GM12878 (cell line): ENCODE data around the gene TEX261. TPM values are rescaled to one million over a fixed set of nuclear protein-coding genes. Genes with fewer than 3 reads are reported as not detected.
"Not testable (repeated sequence)": the region's sequence is repeated elsewhere in the genome, so short reads cannot be mapped to it uniquely, and the experiment has no call there.

ENCODE experiments used
- ATAC-seq: fragments of 200-7000 bp; cut with Tn5 transposase; 3 replicates; pipeline ENCODE4 v1.9.1; 2020; ENCODE audit warnings: mild to moderate bottlenecking, moderate library complexity
- BruUV-seq: library from RNA; stranded (reverse); fragments of 400-500 nt; replicated peaks from 2 replicates; lab custom pipeline; 2021; lab: Mats Ljungman, UMichigan
- CTCF ChIA-PET: fragments of 300-600 bp; sonication (Branson Sonifier 250); formaldehyde crosslinking; extraction: SDS; loops from one replicate; lab custom pipeline; 2021; ENCODE audit warnings: inconsistent platforms; lab: Yijun Ruan, JAX
- POLR2A ChIA-PET: fragments of 350-600 bp; formaldehyde crosslinking; extraction: SDS; loops from one replicate; lab custom pipeline; 2021; ENCODE audit warnings: inconsistent platforms; lab: Charles Lee
- RAD21 ChIA-PET: fragments of 300-600 bp; sonication (Branson Sonifier 250); formaldehyde crosslinking; loops from one replicate; lab custom pipeline; 2023; ENCODE audit warnings: antibody characterized with exemption; ENCODE audit not compliant: unreplicated experiment; lab: Charles Lee
- SMC1A ChIA-PET: fragments of 300-600 bp; sonication (Branson Sonifier 250); formaldehyde crosslinking; loops from one replicate; lab custom pipeline; 2023; ENCODE audit not compliant: unreplicated experiment, uncharacterized antibody; lab: Charles Lee
- DNase-seq: peaks from one replicate; pipeline ENCODE4 v3.0.0-alpha.2; 2011; ENCODE audit warnings: low read depth, low spot score
- FAIRE-seq: peaks from 3 replicates; lab custom pipeline; 2011; peaks lifted over from hg19 to GRCh38; lab: Jason Lieb, UNC
- H2AFZ ChIP-seq: 2 replicates; pipeline ENCODE4 v1.6.0; 2011; ENCODE audit warnings: low read depth, low read length, control low read depth; ENCODE audit not compliant: control insufficient read depth
- H3K27ac ChIP-seq: 2 replicates; pipeline ENCODE4 v1.5.1; 2011; ENCODE audit warnings: control low read depth; ENCODE audit not compliant: control insufficient read depth, insufficient read depth
- H3K27me3 ChIP-seq, 2 experiments: replicated peaks in 1 of 2; 2 replicates each; pipeline versions ENCODE4 v1.6.0 to v1.6.1; 2011; ENCODE audit warnings: low read length in 1 of 2; ENCODE audit not compliant: control insufficient read depth in 2 of 2, insufficient read depth in 2 of 2
- H3K36me3 ChIP-seq, 2 experiments: 2 replicates each; pipeline ENCODE4 v1.5.1; 2011; ENCODE audit warnings: low read length in 1 of 2; ENCODE audit not compliant: control insufficient read depth in 2 of 2, insufficient read depth in 2 of 2
- H3K4me1 ChIP-seq: 2 replicates; pipeline ENCODE4 v1.6.1; 2011; ENCODE audit warnings: mild to moderate bottlenecking, low read length, moderate library complexity, mixed read lengths; ENCODE audit not compliant: control insufficient read depth, insufficient read depth
- H3K4me2 ChIP-seq: 2 replicates; pipeline ENCODE4 v1.6.0; 2011; ENCODE audit warnings: control low read depth; ENCODE audit not compliant: control insufficient read depth, insufficient read depth
- H3K4me3 ChIP-seq: fragments of 200-600 bp; sonication (generic); 2 replicates; pipeline ENCODE4 v1.5.1; 2016
- H3K79me2 ChIP-seq: 2 replicates; pipeline ENCODE4 v1.6.0; 2011; ENCODE audit warnings: low read length; ENCODE audit not compliant: control insufficient read depth, insufficient read depth
- H3K9ac ChIP-seq: 2 replicates; pipeline ENCODE4 v1.8.0; 2011; ENCODE audit warnings: low read length, control low read depth, mixed read lengths; ENCODE audit not compliant: control insufficient read depth, insufficient read depth
- H3K9me3 ChIP-seq: replicated peaks from 3 replicates; pipeline ENCODE4 v1.5.1; 2011; ENCODE audit warnings: mild to moderate bottlenecking, low read length; ENCODE audit not compliant: control insufficient read depth, insufficient read depth
- H4K20me1 ChIP-seq: 2 replicates; pipeline ENCODE4 v1.6.0; 2011; ENCODE audit not compliant: control insufficient read depth, insufficient read depth
- IRF4 ChIP-seq: IDR thresholded peaks from 2 replicates; pipeline ENCODE4 v1.6.1; 2011; ENCODE audit warnings: low read depth, low read length
- KAT2A ChIP-seq: conservative IDR thresholded peaks from 2 replicates; pipeline ENCODE4 v1.6.1; 2011; ENCODE audit warnings: low read depth, low read length; ENCODE audit not compliant: control insufficient read depth
- MYB ChIP-seq: fragments of 150-350 bp; IDR thresholded peaks from 2 replicates; pipeline ENCODE4 v1.6.1; 2014; ENCODE audit warnings: mild to moderate bottlenecking, low read depth, low read length, borderline replicate concordance
- NR2C2 ChIP-seq: IDR thresholded peaks from 2 replicates; pipeline ENCODE4 v1.6.1; 2011; ENCODE audit warnings: borderline replicate concordance, low read depth; ENCODE audit not compliant: control insufficient read depth, insufficient read length
- RAD51 ChIP-seq: fragments of 450-650 bp; IDR thresholded peaks from 2 replicates; pipeline ENCODE4 v1.6.1; 2016; ENCODE audit warnings: moderate library complexity, mild to moderate bottlenecking, inconsistent platforms
- STAT3 ChIP-seq: IDR thresholded peaks from 2 replicates; pipeline ENCODE4 v1.6.1; 2011; ENCODE audit warnings: low read depth, low read length, improper control_type of control experiment
- SUPT20H ChIP-seq: IDR thresholded peaks from 2 replicates; pipeline ENCODE4 v1.6.1; 2011; ENCODE audit warnings: low read depth, mild to moderate bottlenecking, low read length, moderate library complexity, borderline replicate concordance; ENCODE audit not compliant: control insufficient read depth
- TCF3 ChIP-seq: IDR thresholded peaks from 2 replicates; pipeline ENCODE4 v1.6.1; 2012; ENCODE audit warnings: low read depth, mild to moderate bottlenecking, low read length, borderline replicate concordance; ENCODE audit not compliant: insufficient read depth
- WGBS: methylation state at CpG from one replicate; pipeline ENCODE4 v1.1.6; 2016; ENCODE audit warnings: low lambda C conversion rate; ENCODE audit not compliant: insufficient replicate concordance, insufficient coverage; ENCODE audit errors: missing lambda C conversion rate; 5-methylcytosine and 5-hydroxymethylcytosine counted together
- in situ Hi-C: fragments of 300-500 bp; cut with MboI; formaldehyde crosslinking; loops from 9 replicates; pipeline ENCODE4 v1.14.3; 2018; ENCODE audit warnings: mixed read lengths
- intact Hi-C: fragments of 100-400 bp; cut with micrococcal nuclease; formaldehyde crosslinking; loops from one replicate; pipeline ENCODE4 v1.14.2; 2022; ENCODE audit not compliant: unreplicated experiment
- polyA plus RNA-seq, 11 experiments: library from polyadenylated mRNA; depleted of rRNA in 4 of 11; unstranded in 6 of 11; stranded (reverse) in 5 of 11; fragments of >200 nt; fragmentation: Nextera tagmentation in 4 of 11; fragmentation: Illumina TruSeq in 1 of 11; extraction: Ambion mirVana in 4 of 11; extraction: Trizol in 1 of 11; gene quantifications; 1 replicate in 1 of 11; 2 replicates in 10 of 11; pipeline versions ENCODE4 v1.2.1 to v1.2.3, GENCODE V29; 2011 to 2016; ENCODE audit warnings: inconsistent platforms in 2 of 11, missing spikeins in 2 of 11, low read depth in 1 of 11
- total RNA-seq, 4 experiments: library from RNA; depleted of rRNA in 3 of 4; stranded (reverse); fragments of >200 nt in 3 of 4; fragmentation: Illumina TruSeq in 1 of 4; extraction: Trizol in 1 of 4; gene quantifications; 2 replicates each; pipeline versions ENCODE4 v1.2.1 to v1.2.3, GENCODE V29; 2013 to 2021
- TF ChIP-seq, protein P1 (sequence below): IDR thresholded peaks from 2 replicates; pipeline ENCODE4 v1.6.1; 2011; ENCODE audit warnings: mild to moderate bottlenecking, low read depth, low read length, moderate library complexity; ENCODE audit not compliant: insufficient replicate concordance
- TF ChIP-seq, protein P2 (sequence below): IDR thresholded peaks from 2 replicates; pipeline ENCODE4 v1.6.1; 2011; ENCODE audit warnings: borderline replicate concordance, low read depth, mild to moderate bottlenecking, moderate library complexity, low read length; ENCODE audit not compliant: insufficient read depth, poor library complexity, severe bottlenecking
- TF ChIP-seq, protein P3 (sequence below): IDR thresholded peaks from 2 replicates; pipeline ENCODE4 v1.6.1; 2012; ENCODE audit warnings: low read depth, low read length, improper control_type of control experiment

TEX261 gene
- total and polyA plus RNA-seq, 10 of the 15 experiments (the other 5 are each of a cell fraction or from before 2014, with no cell fraction given): 5.5 to 75.6 (median 40.3) TPM

- TF ChIP-seq MYB (no peak), SUPT20H (no peak)
- TF ChIP-seq, protein P1, sequence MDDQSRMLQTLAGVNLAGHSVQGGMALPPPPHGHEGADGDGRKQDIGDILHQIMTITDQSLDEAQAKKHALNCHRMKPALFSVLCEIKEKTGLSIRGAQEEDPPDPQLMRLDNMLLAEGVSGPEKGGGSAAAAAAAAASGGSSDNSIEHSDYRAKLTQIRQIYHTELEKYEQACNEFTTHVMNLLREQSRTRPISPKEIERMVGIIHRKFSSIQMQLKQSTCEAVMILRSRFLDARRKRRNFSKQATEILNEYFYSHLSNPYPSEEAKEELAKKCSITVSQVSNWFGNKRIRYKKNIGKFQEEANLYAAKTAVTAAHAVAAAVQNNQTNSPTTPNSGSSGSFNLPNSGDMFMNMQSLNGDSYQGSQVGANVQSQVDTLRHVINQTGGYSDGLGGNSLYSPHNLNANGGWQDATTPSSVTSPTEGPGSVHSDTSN: no peak
Measured at GRCh38 chr2:71018625-71019024, 24.0 kb upstream of the TEX261 start (continued).

DNA sequence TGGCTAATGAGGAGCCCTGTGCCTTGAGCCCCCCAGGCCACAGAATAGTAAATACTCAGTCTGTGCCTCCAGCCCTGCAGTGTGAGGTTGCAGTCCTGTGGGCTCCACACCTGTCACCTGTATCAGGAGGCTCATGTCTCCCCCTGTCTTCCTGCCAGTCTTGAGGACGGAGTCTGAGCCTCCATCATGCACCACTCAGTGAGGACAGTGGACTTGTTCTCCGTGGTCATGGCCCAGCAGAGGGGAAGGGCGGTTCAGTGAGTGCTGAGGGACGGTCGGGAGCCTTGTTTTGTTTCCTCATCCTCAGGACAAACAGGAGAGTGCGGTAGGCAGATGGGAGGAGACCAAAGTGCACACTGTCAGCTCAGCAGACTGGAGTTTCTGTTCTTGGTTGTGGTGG, 17.1 kb upstream of the TEX261 start:
- ATAC-seq, H3K27me3 ChIP-seq, SMC1A ChIA-PET, H3K36me3 ChIP-seq, DNase-seq, H3K4me3 ChIP-seq, H2AFZ ChIP-seq, H3K4me1 ChIP-seq, H3K9me3 ChIP-seq, BruUV-seq, POLR2A ChIA-PET, H3K4me2 ChIP-seq, CTCF ChIA-PET, H3K27ac ChIP-seq, RAD21 ChIA-PET, in situ Hi-C loops, intact Hi-C loops, H3K9ac ChIP-seq, H3K79me2 ChIP-seq, FAIRE-seq, H4K20me1 ChIP-seq: not testable (repeated sequence)
- WGBS: 18% methylated on average over 6 of the region's 6 CpGs

- intact Hi-C loops: no loop called here
- POLR2A ChIA-PET: no interaction called here
- DNase-seq (no peak), FAIRE-seq (no peak), ATAC-seq (no peak)
- no peaks in the 10 kb centered on the region for H3K79me2 ChIP-seq
- no peak overlapping the region for H3K27ac ChIP-seq
- no peaks in the 10 kb centered on the region for H4K20me1 ChIP-seq
- no peak overlapping the region for H2AFZ ChIP-seq
- SMC1A ChIA-PET: interaction anchor here (1.1 kb wide), 1 partner anchor 45 kb away, joined by 4 read pairs; no protein-coding TSS in a partner anchor
- CTCF ChIA-PET: no interaction called here
- RAD21 ChIA-PET: no interaction called here
- H3K9ac ChIP-seq: no peak overlapping the region
- H3K36me3 ChIP-seq: no peaks in the 10 kb centered on the region
- in situ Hi-C loops: no loop called here
- BruUV-seq: no TSS peak
- no peak overlapping the region for H3K4me3 ChIP-seq
- no peak overlapping the region for H3K4me2 ChIP-seq
- WGBS: 51% methylated on average over 13 of the region's 13 CpGs
- H3K4me1 ChIP-seq: no peaks in the 10 kb centered on the region
- H3K9me3 ChIP-seq: no peaks in the 10 kb centered on the region
- peaks cover 0 to 1% of the 10 kb centered on the region in 2 experiments; a peak in 2 of 4 replicates for H3K27me3 ChIP-seq
- TF ChIP-seq NR2C2: no peak
- no peak for TF ChIP-seq IRF4
- TF ChIP-seq RAD51: no peak
- TF ChIP-seq TCF3: 0 out of 2 replicates have a peak, but pooled peaks have one; percentile 39
- TF ChIP-seq STAT3: no peak
- no peak for TF ChIP-seq KAT2A
- TF ChIP-seq, protein P2, sequence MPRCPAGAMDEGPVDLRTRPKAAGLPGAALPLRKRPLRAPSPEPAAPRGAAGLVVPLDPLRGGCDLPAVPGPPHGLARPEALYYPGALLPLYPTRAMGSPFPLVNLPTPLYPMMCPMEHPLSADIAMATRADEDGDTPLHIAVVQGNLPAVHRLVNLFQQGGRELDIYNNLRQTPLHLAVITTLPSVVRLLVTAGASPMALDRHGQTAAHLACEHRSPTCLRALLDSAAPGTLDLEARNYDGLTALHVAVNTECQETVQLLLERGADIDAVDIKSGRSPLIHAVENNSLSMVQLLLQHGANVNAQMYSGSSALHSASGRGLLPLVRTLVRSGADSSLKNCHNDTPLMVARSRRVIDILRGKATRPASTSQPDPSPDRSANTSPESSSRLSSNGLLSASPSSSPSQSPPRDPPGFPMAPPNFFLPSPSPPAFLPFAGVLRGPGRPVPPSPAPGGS: peak; percentile 91
- TF ChIP-seq, protein P3, sequence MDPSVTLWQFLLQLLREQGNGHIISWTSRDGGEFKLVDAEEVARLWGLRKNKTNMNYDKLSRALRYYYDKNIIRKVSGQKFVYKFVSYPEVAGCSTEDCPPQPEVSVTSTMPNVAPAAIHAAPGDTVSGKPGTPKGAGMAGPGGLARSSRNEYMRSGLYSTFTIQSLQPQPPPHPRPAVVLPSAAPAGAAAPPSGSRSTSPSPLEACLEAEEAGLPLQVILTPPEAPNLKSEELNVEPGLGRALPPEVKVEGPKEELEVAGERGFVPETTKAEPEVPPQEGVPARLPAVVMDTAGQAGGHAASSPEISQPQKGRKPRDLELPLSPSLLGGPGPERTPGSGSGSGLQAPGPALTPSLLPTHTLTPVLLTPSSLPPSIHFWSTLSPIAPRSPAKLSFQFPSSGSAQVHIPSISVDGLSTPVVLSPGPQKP: no peak
Measured at GRCh38 chr2:71008342-71008741, 13.7 kb upstream of the TEX261 start.
